OCI-LY7 (cell line): ENCODE data around the gene ALDH1L1. TPM values are rescaled to one million over a fixed set of nuclear protein-coding genes. Genes with fewer than 3 reads are reported as not detected.

Experiments
- BruUV-seq: library from RNA; stranded (reverse); fragments of 400-500 nt; replicated peaks from 2 replicates; lab custom pipeline; 2021; lab: Mats Ljungman, UMichigan
- CTCF ChIA-PET: fragments of 300-600 bp; sonication (Branson Sonifier 250); formaldehyde crosslinking; loops from one replicate; lab custom pipeline; 2022; ENCODE audit warnings: antibody characterized with exemption; ENCODE audit not compliant: unreplicated experiment; lab: Charles Lee
- POLR2A ChIA-PET: fragments of 300-600 bp; sonication (Branson Sonifier 250); formaldehyde crosslinking; loops from one replicate; lab custom pipeline; 2022; ENCODE audit warnings: antibody characterized with exemption; lab: Charles Lee
- DNase-seq: peaks from one replicate; pipeline ENCODE4 v3.0.0-alpha.2; 2015; ENCODE audit warnings: low spot score
- H2AFZ ChIP-seq: fragments of 200-600 bp; sonication (generic), shearing (Covaris generic); 2 replicates; pipeline ENCODE4 v1.6.1; 2014; ENCODE audit warnings: mild to moderate bottlenecking, antibody characterized with exemption, low read length, moderate library complexity
- H3K27ac ChIP-seq: fragments of 200-600 bp; sonication (generic); 2 replicates; pipeline ENCODE4 v1.5.1; 2014; ENCODE audit warnings: mixed run types, low read depth, mild to moderate bottlenecking, moderate library complexity, low read length, inconsistent platforms; ENCODE audit not compliant: poor library complexity, severe bottlenecking
- H3K36me3 ChIP-seq: fragments of 200-600 bp; sonication (generic); 2 replicates; pipeline ENCODE4 v1.6.1; 2014; ENCODE audit warnings: mild to moderate bottlenecking, antibody characterized with exemption, low read length, moderate library complexity, mixed read lengths; ENCODE audit not compliant: insufficient read depth
- H3K4me1 ChIP-seq: fragments of 200-600 bp; sonication (generic); 2 replicates; pipeline ENCODE4 v1.5.1; 2014; ENCODE audit warnings: mild to moderate bottlenecking, low read length; ENCODE audit not compliant: insufficient read depth, poor library complexity, severe bottlenecking
- H3K4me2 ChIP-seq: fragments of 200-600 bp; sonication (generic); 2 replicates; pipeline ENCODE4 v1.6.1; 2014; ENCODE audit warnings: mild to moderate bottlenecking, low read length
- H3K4me3 ChIP-seq: fragments of 200-600 bp; sonication (generic); 2 replicates; pipeline ENCODE4 v1.5.1; 2014; ENCODE audit warnings: mild to moderate bottlenecking, low read depth, low read length; ENCODE audit not compliant: poor library complexity, severe bottlenecking
- H3K79me2 ChIP-seq: fragments of 200-600 bp; sonication (generic); 2 replicates; pipeline ENCODE4 v1.6.1; 2016; ENCODE audit warnings: low read depth, mild to moderate bottlenecking, low read length, moderate library complexity, mixed read lengths; ENCODE audit not compliant: insufficient read depth
- H3K9me2 ChIP-seq: fragments of 200-600 bp; sonication (generic); 2 replicates; pipeline ENCODE4 v1.6.1; 2016; ENCODE audit warnings: mild to moderate bottlenecking, low read length, mixed read lengths; ENCODE audit not compliant: insufficient read depth
- H3K9me3 ChIP-seq: fragments of 200-600 bp; sonication (generic); 2 replicates; pipeline ENCODE4 v1.6.1; 2014; ENCODE audit warnings: mild to moderate bottlenecking, mixed run types, low read length, mixed read lengths
- H4K20me1 ChIP-seq: fragments of 200-600 bp; sonication (generic); 2 replicates; pipeline ENCODE4 v1.6.1; 2014; ENCODE audit warnings: mild to moderate bottlenecking, antibody characterized with exemption, low read length, moderate library complexity, mixed read lengths; ENCODE audit not compliant: insufficient read depth
- CTCF ChIP-seq: fragments of 200-600 bp; sonication (generic); conservative IDR thresholded peaks from 2 replicates; pipeline ENCODE4 v1.5.1; 2014; ENCODE audit warnings: mild to moderate bottlenecking, antibody characterized with exemption, low read length, moderate library complexity, mixed read lengths
- EZH2phosphoT487 ChIP-seq: fragments of 200-600 bp; sonication (generic); IDR thresholded peaks from 2 replicates; pipeline ENCODE4 v1.6.1; 2018; ENCODE audit warnings: low read depth, borderline replicate concordance, mild to moderate bottlenecking, mixed run types, antibody characterized with exemption, low read length, moderate library complexity, mixed read lengths
- intact Hi-C: fragments of 100-400 bp; cut with micrococcal nuclease; formaldehyde crosslinking; loops from one replicate; pipeline ENCODE4 v1.10.0; 2022; ENCODE audit not compliant: unreplicated experiment
- total RNA-seq, 2 experiments: library from RNA; depleted of rRNA in 1 of 2; stranded (reverse); fragments of >200 nt in 1 of 2; shearing (Covaris generic) in 1 of 2; gene quantifications; 2 replicates each; pipeline ENCODE4 v1.2.3, GENCODE V29; 2014 to 2022

The ALDH1L1 gene
- total RNA-seq, 2 experiments from 2014 or later = not detected

DNA sequence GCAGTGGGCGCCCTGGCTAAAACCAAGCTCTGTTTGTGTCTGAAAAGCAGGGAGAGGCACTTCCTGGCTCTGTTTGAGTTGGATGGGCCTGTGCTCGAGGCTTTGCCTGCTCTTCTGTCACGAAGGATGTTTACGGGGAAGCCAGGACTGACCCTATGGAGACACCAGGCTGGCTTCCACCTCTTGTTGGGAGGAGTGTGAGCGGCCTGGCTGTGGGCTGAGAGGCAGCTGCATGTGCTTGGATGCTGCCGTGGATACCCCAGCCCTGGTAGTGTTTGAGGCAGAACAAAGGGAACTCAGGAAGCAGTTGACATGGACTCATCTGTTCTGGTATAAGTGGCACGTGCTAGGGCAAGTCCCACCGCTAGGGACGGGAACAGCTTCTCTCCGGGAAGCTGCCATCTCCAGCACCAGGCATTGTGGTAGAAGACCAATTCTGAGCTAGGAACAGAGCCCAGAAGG is 78.8 kb downstream of the ALDH1L1 start:
- BruUV-seq = no TSS peak
- ChIA-PET POLR2A (no interaction called here), CTCF (no interaction called here)

DNA sequence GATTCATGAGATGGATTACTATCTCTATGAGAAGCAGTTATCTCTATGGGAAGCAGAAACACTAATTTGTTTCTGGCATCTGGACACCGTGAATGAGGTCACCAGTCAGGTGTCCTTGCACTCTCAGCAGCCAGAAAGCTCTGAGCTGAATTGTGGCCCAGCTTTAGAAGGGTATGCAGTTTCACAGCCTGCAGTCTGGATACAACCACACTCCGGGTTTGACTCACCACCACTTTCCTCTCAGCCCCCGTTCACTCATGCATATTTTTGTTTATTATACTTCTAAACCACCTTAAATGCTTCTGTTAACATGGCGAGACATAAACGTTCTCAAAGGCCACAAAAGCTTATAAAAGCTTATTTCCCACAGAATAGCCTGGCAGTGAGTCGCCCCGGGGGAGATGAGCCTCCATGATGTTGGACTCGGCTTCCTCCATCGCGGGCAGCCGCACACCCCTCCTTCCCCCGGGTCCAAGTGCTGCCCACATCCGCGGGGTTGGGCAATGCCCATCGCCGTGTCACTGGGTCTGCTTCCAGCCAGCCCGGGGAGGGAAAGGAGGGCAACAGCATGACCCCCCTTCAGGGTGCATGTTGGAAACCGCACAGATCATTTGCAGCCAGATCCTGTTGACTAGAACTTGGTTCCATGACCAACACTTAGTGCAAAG is 79.6 kb downstream of the ALDH1L1 start:
- H2AFZ ChIP-seq = no peak overlapping the region
- no TSS peak for BruUV-seq
- CTCF ChIA-PET = no interaction called here

More for the DNA sequence above, 78.8 kb downstream of the ALDH1L1 start:
- H3K4me3 ChIP-seq = no peak overlapping the region
- no peaks in the 10 kb centered on the region for H3K4me1 ChIP-seq
- H3K27ac ChIP-seq = no peak overlapping the region
- no peak overlapping the region for H3K4me2 ChIP-seq
- H3K36me3 ChIP-seq = no peaks in the 10 kb centered on the region
- no peaks in the 10 kb centered on the region for H3K9me3 ChIP-seq
- H3K79me2 ChIP-seq = no peaks in the 10 kb centered on the region
- no peaks in the 10 kb centered on the region for H3K9me2 ChIP-seq
- H4K20me1 ChIP-seq = no peaks in the 10 kb centered on the region
- DNase-seq = no peak
- TF ChIP-seq EZH2phosphoT487 (no peak), CTCF (no peak)
- intact Hi-C loops = no loop called here
- no peak overlapping the region for H2AFZ ChIP-seq

More for the DNA sequence above, 79.6 kb downstream of the ALDH1L1 start:
- H3K9me3 ChIP-seq = no peaks in the 10 kb centered on the region
- POLR2A ChIA-PET = no interaction called here
- no peaks in the 10 kb centered on the region for H3K79me2 ChIP-seq
- intact Hi-C loops = no loop called here
- H4K20me1 ChIP-seq = no peaks in the 10 kb centered on the region
- no peaks in the 10 kb centered on the region for H3K36me3 ChIP-seq
- no peak overlapping the region for H3K4me2 ChIP-seq
- H3K27ac ChIP-seq = no peak overlapping the region
- H3K9me2 ChIP-seq = no peaks in the 10 kb centered on the region
- H3K4me1 ChIP-seq = no peaks in the 10 kb centered on the region
- TF ChIP-seq EZH2phosphoT487 (no peak), CTCF (no peak)
- no peak overlapping the region for H3K4me3 ChIP-seq
- no peak for DNase-seq
